Activated CD8-positive, alpha-beta memory T cell treated with anti-CD3 and anti-CD28 coated beads, Interleukin-2, amount 50 U/mL, for 4 hours (primary cell): Measurements from ENCODE around the gene CWC15.

Experiments
- DNase-seq: peaks from one replicate; pipeline ENCODE4 v3.0.0-alpha.2; 2020

Gene CWC15

DNA sequence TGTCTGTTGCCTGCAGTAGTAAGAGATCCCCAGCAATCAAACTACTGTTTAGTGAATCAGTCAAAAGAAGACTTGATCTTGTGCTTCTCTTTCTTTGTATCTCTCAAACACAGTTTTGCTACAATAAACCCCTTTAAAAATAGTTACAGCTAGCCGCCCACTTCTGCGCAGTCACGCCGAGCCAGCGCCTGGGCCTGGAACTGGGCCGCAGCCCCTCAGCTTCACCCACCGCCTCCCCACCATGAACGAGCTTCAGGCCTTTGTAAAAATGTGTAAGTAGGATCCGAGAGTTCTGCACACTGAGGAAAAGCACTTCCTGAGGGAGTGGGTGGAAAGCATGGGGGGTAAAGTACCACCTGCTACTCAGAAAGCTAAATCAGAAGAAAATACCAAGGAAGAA, 60.5 kb downstream of the CWC15 start:
- no peak for DNase-seq
